Stimulated activated naive B cell treated with anti-CD40 and anti-IgM and Interleukin-4, amounts not matched to agents 10 μg/mL and 1 μg/mL and 100 μg/mL, for 72 hours (primary cell): ENCODE results near the gene PTPRE.
A peak's percentile ranks its signal among the peaks of the same experiment; 100 is the strongest.

Experiments used
- ATAC-seq, 2 donors: fragments of 150-1000 bp; cut with Tn5 transposase; replicated peaks; 2 replicates each; pipeline ENCODE4 v1.10.0; 2021; ENCODE audit warnings: moderate library complexity in 1 of 2
- DNase-seq: peaks from one replicate; pipeline ENCODE4 v3.0.0; 2021
- H3K27ac Mint-ChIP-seq: one replicate; pipeline ENCODE4 v1.8.0; 2022; ENCODE audit warnings: mild to moderate bottlenecking, mixed read lengths
- H3K27me3 Mint-ChIP-seq, 2 donors: one replicate each; pipeline ENCODE4 v1.8.0; 2022; ENCODE audit warnings: mixed read lengths in 2 of 2
- H3K36me3 Mint-ChIP-seq, 2 donors: one replicate each; pipeline ENCODE4 v1.8.0; 2022; ENCODE audit warnings: mixed read lengths in 2 of 2, mild to moderate bottlenecking in 1 of 2
- H3K4me1 Mint-ChIP-seq, 2 donors: one replicate each; pipeline ENCODE4 v1.8.0; 2022; ENCODE audit warnings: mixed read lengths in 2 of 2, mild to moderate bottlenecking in 1 of 2
- H3K4me3 Mint-ChIP-seq, 2 donors: one replicate each; pipeline ENCODE4 v1.8.0; 2022; ENCODE audit warnings: mild to moderate bottlenecking in 2 of 2, mixed read lengths in 2 of 2, moderate library complexity in 1 of 2
- H3K9me3 Mint-ChIP-seq, 2 donors: one replicate each; pipeline ENCODE4 v1.8.0; 2022; ENCODE audit warnings: mixed read lengths in 2 of 2, mild to moderate bottlenecking in 1 of 2

PTPRE gene

GRCh38 chr10:128030498-128031072, 123.7 kb downstream of the PTPRE start:
- H3K4me3 Mint-ChIP-seq: no peak overlapping the region
- H3K36me3 Mint-ChIP-seq: peaks cover 0 to 1% of the 10 kb centered on the region in 2 donors
- no peak overlapping the region for H3K27ac Mint-ChIP-seq
- H3K27me3 Mint-ChIP-seq: peaks cover 6 to 9% of the 10 kb centered on the region in 2 donors
- ATAC-seq (no peak), DNase-seq (no peak)
- H3K9me3 Mint-ChIP-seq: no peaks in the 10 kb centered on the region
- H3K4me1 Mint-ChIP-seq: peaks cover 16 to 30% of the 10 kb centered on the region in 2 donors

- Mint-ChIP-seq H3K4me3 (no peak overlapping the region), H3K27me3 (peaks cover 6 to 9% of the 10 kb centered on the region in 2 donors), H3K27ac (no peak overlapping the region), H3K36me3 (peaks cover 0 to 1% of the 10 kb centered on the region in 2 donors), H3K4me1 (peaks cover 14 to 30% of the 10 kb centered on the region in 2 donors), H3K9me3 (no peaks in the 10 kb centered on the region)
- ATAC-seq (no peak), DNase-seq (no peak)
Observed at GRCh38 chr10:128031216-128031615, 124.3 kb downstream of the PTPRE start.

- Mint-ChIP-seq H3K27me3 (peaks cover 6 to 18% of the 10 kb centered on the region in 2 donors), H3K36me3 (peaks cover 0 to 1% of the 10 kb centered on the region in 2 donors), H3K27ac (no peak overlapping the region), H3K9me3 (no peaks in the 10 kb centered on the region), H3K4me3 (no peak overlapping the region), H3K4me1 (peaks cover 8 to 18% of the 10 kb centered on the region in 2 donors)
- ATAC-seq (no peak), DNase-seq (no peak)
Observed at GRCh38 chr10:128032466-128032865, 125.6 kb downstream of the PTPRE start.

DNA sequence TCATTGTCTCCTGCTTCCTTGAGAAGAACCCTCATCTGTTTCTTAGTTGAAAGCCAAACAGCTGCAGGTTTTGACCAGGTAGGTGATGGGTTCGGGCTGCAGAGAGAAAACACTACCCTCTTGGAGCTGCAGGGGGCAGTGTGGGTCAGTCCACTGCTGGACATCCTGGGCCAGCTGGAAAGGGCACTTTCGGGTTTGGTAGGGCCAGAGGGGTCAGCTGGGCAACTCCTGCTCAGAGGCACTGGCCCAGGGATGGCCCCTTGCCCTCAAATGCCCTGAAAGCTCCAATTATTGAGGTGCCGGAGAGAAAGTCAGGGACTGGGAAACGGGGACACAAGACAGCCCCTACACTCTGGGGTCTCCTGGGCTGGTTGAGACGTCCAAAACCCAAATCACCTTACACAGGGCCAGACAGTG, 128.7 kb downstream of the PTPRE start:
- Mint-ChIP-seq H3K27ac (no peak overlapping the region), H3K9me3 (no peaks in the 10 kb centered on the region), H3K36me3 (no peaks in the 10 kb centered on the region), H3K4me3 (no peak overlapping the region), H3K27me3 (peaks cover 0 to 15% of the 10 kb centered on the region in 2 donors), H3K4me1 (peaks cover 8 to 15% of the 10 kb centered on the region in 2 donors)
- DNase-seq (peak; percentile 31), ATAC-seq (peak; percentile 73 to 80)

GRCh38 chr10:128036011-128036615, 129.2 kb downstream of the PTPRE start:
- Mint-ChIP-seq H3K27ac (no peak overlapping the region), H3K4me3 (no peak overlapping the region)
- DNase-seq: no peak

DNA sequence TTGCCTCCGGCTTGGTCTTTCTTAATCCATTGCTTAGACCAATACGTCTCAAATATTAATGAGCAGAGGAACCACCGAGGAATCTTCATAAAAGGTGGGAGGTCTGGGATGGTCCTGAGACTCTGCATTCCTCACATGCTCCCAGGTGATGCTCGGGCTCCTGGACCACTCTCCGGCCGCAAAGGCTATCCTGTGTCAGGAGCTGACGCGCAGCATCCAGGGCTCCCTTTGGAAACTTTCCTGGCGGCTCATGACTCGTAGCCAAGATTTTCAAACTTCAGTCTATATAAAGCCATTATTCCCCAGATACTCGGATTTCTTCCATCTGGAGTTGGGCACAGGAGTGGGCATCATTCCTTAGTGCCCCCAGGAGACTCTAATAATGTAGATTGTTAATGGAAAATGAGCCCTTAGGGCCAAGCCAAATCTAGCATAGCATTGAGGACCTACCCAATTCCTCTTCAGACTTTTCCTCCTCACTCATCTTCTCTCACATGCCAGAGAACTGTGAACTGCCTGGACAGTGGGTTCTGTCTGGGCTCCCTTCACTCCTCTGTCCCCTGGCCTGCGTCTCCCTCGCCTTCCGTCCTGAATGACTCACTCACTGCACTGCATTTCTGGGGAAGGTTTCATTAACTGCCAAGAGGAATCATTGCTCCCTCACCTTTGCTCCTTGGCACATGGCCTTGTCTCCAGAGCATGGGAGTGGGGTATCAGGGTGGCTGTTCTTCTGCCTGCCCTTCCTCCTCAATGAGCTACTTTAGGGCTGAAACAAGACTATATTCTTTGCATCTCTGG, 130.0 kb downstream of the PTPRE start:
- H3K27ac Mint-ChIP-seq: no peak overlapping the region
- H3K4me1 Mint-ChIP-seq: peaks cover 8 to 15% of the 10 kb centered on the region in 2 donors
- peaks cover 0 to 15% of the 10 kb centered on the region in 2 donors for H3K27me3 Mint-ChIP-seq
- H3K36me3 Mint-ChIP-seq: no peaks in the 10 kb centered on the region
- no peak overlapping the region for H3K4me3 Mint-ChIP-seq
- DNase-seq (no peak), ATAC-seq (no peak)
- no peaks in the 10 kb centered on the region for H3K9me3 Mint-ChIP-seq

More at GRCh38 chr10:128036011-128036615, 129.2 kb downstream of the PTPRE start:
- H3K9me3 Mint-ChIP-seq: no peaks in the 10 kb centered on the region
- H3K27me3 Mint-ChIP-seq: peaks cover 0 to 15% of the 10 kb centered on the region in 2 donors
- ATAC-seq: no peak
- peaks cover 8 to 15% of the 10 kb centered on the region in 2 donors for H3K4me1 Mint-ChIP-seq
- H3K36me3 Mint-ChIP-seq: no peaks in the 10 kb centered on the region

- peaks cover 11 to 20% of the 10 kb centered on the region in 2 donors for H3K4me1 Mint-ChIP-seq
- H3K27ac Mint-ChIP-seq: peak overlapping the region; percentile 62
- DNase-seq: no peak
- H3K9me3 Mint-ChIP-seq: no peaks in the 10 kb centered on the region
- H3K36me3 Mint-ChIP-seq: no peaks in the 10 kb centered on the region
- peaks cover 0 to 15% of the 10 kb centered on the region in 2 donors for H3K27me3 Mint-ChIP-seq
- no peak for ATAC-seq
- H3K4me3 Mint-ChIP-seq: no peak overlapping the region
Observed at GRCh38 chr10:128040096-128040495, 133.2 kb downstream of the PTPRE start.

GRCh38 chr10:128040681-128041080, 133.8 kb downstream of the PTPRE start:
- Mint-ChIP-seq H3K4me1 (peaks cover 15 to 22% of the 10 kb centered on the region in 2 donors), H3K27ac (no peak overlapping the region), H3K9me3 (no peaks in the 10 kb centered on the region), H3K27me3 (peaks cover 0 to 15% of the 10 kb centered on the region in 2 donors), H3K36me3 (no peaks in the 10 kb centered on the region), H3K4me3 (no peak overlapping the region)
- ATAC-seq (no peak), DNase-seq (no peak)

- Mint-ChIP-seq H3K27me3 (peaks cover 0 to 9% of the 10 kb centered on the region in 2 donors), H3K9me3 (no peaks in the 10 kb centered on the region), H3K4me3 (no peak overlapping the region), H3K27ac (no peak overlapping the region), H3K4me1 (peaks cover 22 to 31% of the 10 kb centered on the region in 2 donors), H3K36me3 (no peaks in the 10 kb centered on the region)
- ATAC-seq (no peak), DNase-seq (no peak)
Observed at GRCh38 chr10:128042131-128042610, 135.3 kb downstream of the PTPRE start.

GRCh38 chr10:128043259-128044045, 136.5 kb downstream of the PTPRE start:
- no peaks in the 10 kb centered on the region for H3K9me3 Mint-ChIP-seq
- peaks cover 0 to 3% of the 10 kb centered on the region in 2 donors for H3K36me3 Mint-ChIP-seq
- no peak for ATAC-seq
- peaks cover 27 to 43% of the 10 kb centered on the region in 2 donors for H3K4me1 Mint-ChIP-seq
- H3K4me3 Mint-ChIP-seq: no peak overlapping the region
- no peak overlapping the region for H3K27ac Mint-ChIP-seq
- H3K27me3 Mint-ChIP-seq: peaks cover 0 to 5% of the 10 kb centered on the region in 2 donors
- no peak for DNase-seq

DNA sequence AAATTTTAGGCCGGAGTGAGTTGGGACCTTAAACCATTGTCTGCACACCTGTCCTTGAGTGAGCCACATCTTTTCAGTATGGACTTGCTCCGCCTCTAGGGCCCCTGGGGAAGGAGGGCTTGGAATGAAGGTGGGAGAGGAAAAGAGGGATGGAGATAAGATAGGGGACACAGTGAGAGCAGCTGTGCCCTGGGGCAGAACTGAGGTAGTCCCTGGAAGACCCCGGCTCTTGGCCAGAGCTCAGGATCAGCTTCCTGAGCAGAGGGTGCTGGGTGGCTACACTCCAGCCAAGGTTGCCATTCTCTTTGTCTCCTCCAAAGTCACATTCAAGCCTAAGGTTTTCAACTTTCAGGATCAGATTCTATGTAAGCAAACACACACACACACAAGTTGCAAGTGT, 137.3 kb downstream of the PTPRE start:
- H3K27me3 Mint-ChIP-seq: peaks cover 0 to 5% of the 10 kb centered on the region in 2 donors
- peaks cover 34 to 51% of the 10 kb centered on the region in 2 donors for H3K4me1 Mint-ChIP-seq
- H3K36me3 Mint-ChIP-seq: peaks cover 0 to 8% of the 10 kb centered on the region in 2 donors
- no peak for ATAC-seq
- no peak overlapping the region for H3K27ac Mint-ChIP-seq
- no peak for DNase-seq
- H3K4me3 Mint-ChIP-seq: no peak overlapping the region
- H3K9me3 Mint-ChIP-seq: no peaks in the 10 kb centered on the region

GRCh38 chr10:128044961-128045832, 138.3 kb downstream of the PTPRE start:
- peak overlapping the region; percentile 76 for H3K27ac Mint-ChIP-seq
- ATAC-seq (peak; percentile 35 to 44), DNase-seq (no peak)
- H3K36me3 Mint-ChIP-seq: peaks cover 2 to 17% of the 10 kb centered on the region in 2 donors
- peaks cover 0 to 2% of the 10 kb centered on the region in 2 donors for H3K27me3 Mint-ChIP-seq
- peak overlapping the region; percentile 47 to 66 for H3K4me3 Mint-ChIP-seq
- no peaks in the 10 kb centered on the region for H3K9me3 Mint-ChIP-seq
- H3K4me1 Mint-ChIP-seq: peaks cover 42 to 58% of the 10 kb centered on the region in 2 donors

- ATAC-seq (no peak), DNase-seq (no peak)
- peak overlapping the region; percentile 47 for H3K27ac Mint-ChIP-seq
- peak overlapping the region; percentile 47 to 66 for H3K4me3 Mint-ChIP-seq
- H3K27me3 Mint-ChIP-seq: no peaks in the 10 kb centered on the region
- no peaks in the 10 kb centered on the region for H3K9me3 Mint-ChIP-seq
- H3K4me1 Mint-ChIP-seq: peaks cover 48 to 62% of the 10 kb centered on the region in 2 donors
- peaks cover 8 to 22% of the 10 kb centered on the region in 2 donors for H3K36me3 Mint-ChIP-seq
Observed at GRCh38 chr10:128045833-128046120, 138.9 kb downstream of the PTPRE start.
